CD4-positive, alpha-beta T cell (primary cell): ENCODE measurements around the gene TMEM203. TPM values are rescaled to one million over a fixed set of nuclear protein-coding genes. Genes with fewer than 3 reads are reported as not detected.

Experiments used
- ATAC-seq: fragments of 200-7000 bp; cut with Tn5 transposase; one replicate; pipeline ENCODE4 v1.10.0; 2022; ENCODE audit warnings: mild to moderate bottlenecking; ENCODE audit not compliant: poor library complexity
- CTCF ChIA-PET: fragments of 350-600 bp; sonication (Branson Sonifier 250); formaldehyde crosslinking; loops from one replicate; lab custom pipeline; 2021; ENCODE audit warnings: antibody characterized with exemption, inconsistent platforms; lab: Charles Lee
- POLR2A ChIA-PET: fragments of 350-600 bp; sonication (Branson Sonifier 250); formaldehyde crosslinking; loops from one replicate; lab custom pipeline; 2021; ENCODE audit warnings: antibody characterized with exemption, inconsistent platforms; lab: Charles Lee
- DNase-seq, 14 experiments: peaks; one replicate each; pipeline ENCODE4 v3.0.0-alpha.2; 2013 to 2020; ENCODE audit warnings: mixed read lengths in 2 of 14
- H3K27ac ChIP-seq, 2 donors: one replicate each; pipeline versions ENCODE4 v1.5.1 to v1.7.0; 2013; ENCODE audit warnings: low read length in 2 of 2, low read depth in 1 of 2, mild to moderate bottlenecking in 1 of 2
- H3K27me3 ChIP-seq, 2 experiments: 1 replicate in 1 of 2; 2 replicates in 1 of 2; pipeline versions ENCODE4 v1.6.1 to v1.7.0; 2013; ENCODE audit warnings: low read length in 2 of 2, control low read depth in 1 of 2, mild to moderate bottlenecking in 1 of 2, moderate library complexity in 1 of 2; ENCODE audit not compliant: insufficient read depth in 2 of 2, control insufficient read depth in 1 of 2
- H3K36me3 ChIP-seq: one replicate; pipeline ENCODE4 v1.6.1; 2013; ENCODE audit warnings: low read length, control low read depth; ENCODE audit not compliant: insufficient read depth
- H3K4me1 ChIP-seq: one replicate; pipeline ENCODE4 v1.6.1; 2013; ENCODE audit warnings: low read length, control low read depth; ENCODE audit not compliant: insufficient read depth
- H3K4me3 ChIP-seq: one replicate; pipeline ENCODE4 v1.5.1; 2013; ENCODE audit warnings: mild to moderate bottlenecking, low read length, moderate library complexity
- H3K9me3 ChIP-seq, 2 experiments: 1 replicate in 1 of 2; 2 replicates in 1 of 2; pipeline versions ENCODE4 v1.6.1 to v1.7.0; 2013; ENCODE audit warnings: low read length in 2 of 2, mild to moderate bottlenecking in 2 of 2, control low read depth in 1 of 2, moderate library complexity in 1 of 2; ENCODE audit not compliant: control insufficient read depth in 1 of 2, insufficient read depth in 1 of 2
- H3K27ac Mint-ChIP-seq: one replicate; pipeline ENCODE4 v1.8.0; 2020; ENCODE audit warnings: mixed read lengths
- H3K27me3 Mint-ChIP-seq: one replicate; pipeline ENCODE4 v1.8.0; 2021; ENCODE audit warnings: mixed read lengths
- H3K36me3 Mint-ChIP-seq: one replicate; pipeline ENCODE4 v1.8.0; 2021; ENCODE audit warnings: low read depth, mixed read lengths
- H3K4me1 Mint-ChIP-seq: one replicate; pipeline ENCODE4 v1.8.0; 2021; ENCODE audit warnings: low read depth, mixed read lengths
- H3K4me3 Mint-ChIP-seq: one replicate; pipeline ENCODE4 v1.8.0; 2020; ENCODE audit warnings: mild to moderate bottlenecking, mixed read lengths
- H3K9me3 Mint-ChIP-seq: one replicate; pipeline ENCODE4 v1.8.0; 2020; ENCODE audit warnings: mixed read lengths
- intact Hi-C, 2 experiments: fragments of 100-400 bp; cut with DNase I in 1 of 2; cut with micrococcal nuclease in 1 of 2; formaldehyde crosslinking; loops; one replicate each; pipeline versions ENCODE4 v1.15.1 to v1.9.0; 2023 to 2025; cut with DNase I, micrococcal nuclease
- total RNA-seq, 174 experiments: library from RNA in 2 of 174; stranded (reverse) in 2 of 174; gene quantifications; one replicate each; pipeline ENCODE4 v1.2.3 and lab custom pipeline; 2021 to 2026
- TF ChIP-seq, protein P1 (sequence below): fragments of 200-600 bp; IDR thresholded peaks from one replicate; pipeline ENCODE4 v1.8.0; 2022; ENCODE audit warnings: antibody characterized with exemption, mild to moderate bottlenecking

Gene TMEM203
- total RNA-seq, 2 experiments from 2014 or later, result 18.2 to 18.7 TPM

DNA sequence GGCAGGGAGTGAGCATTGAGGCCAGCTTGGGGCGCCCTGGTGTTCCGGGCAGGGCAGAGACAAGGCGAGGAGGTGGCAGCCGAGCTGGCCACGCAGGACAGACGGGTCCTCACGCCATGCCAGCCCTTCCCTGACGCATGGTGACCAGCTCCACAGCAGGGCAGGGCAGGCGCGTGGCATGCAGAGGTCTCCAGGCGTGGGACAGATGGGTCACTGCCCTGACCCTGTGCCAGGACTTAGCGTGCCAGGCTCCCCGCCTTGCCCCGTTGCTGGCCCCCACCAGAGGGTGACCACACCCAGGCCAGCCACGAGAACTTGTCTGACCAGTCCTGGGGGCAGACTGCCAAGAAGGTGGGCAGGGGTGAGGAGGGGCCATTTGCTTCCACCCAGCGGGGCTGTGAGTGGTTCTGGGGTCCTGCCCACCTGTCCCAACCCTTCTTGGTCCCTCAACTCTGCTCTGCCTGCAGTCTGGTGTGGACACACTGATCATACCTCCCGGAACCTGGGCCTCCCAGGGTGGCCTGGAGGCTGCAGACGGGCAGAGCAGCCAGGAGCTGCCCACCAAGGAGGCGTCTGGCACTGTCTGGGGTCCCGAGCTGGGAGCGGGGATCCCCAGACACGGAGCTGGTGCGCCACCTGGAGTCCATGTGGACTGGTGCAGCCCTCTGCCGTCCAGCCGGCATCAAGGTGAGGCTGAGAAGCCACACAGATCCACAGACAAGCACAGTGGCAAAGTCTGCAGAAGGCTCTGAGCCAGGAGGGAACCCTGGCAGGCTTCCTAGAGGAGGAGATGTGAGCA is 21.8 kb upstream of the TMEM203 start, which contains the start of gene RNF224:
RNF224 (plus strand) TSS at position 449 of the 799 bp plus-strand sequence. CDS start 834 bp downstream, outside the sequence.
- no peak within 1 kb of the TSS for H3K27ac ChIP-seq
- peaks cover 0 to 10% of the 10 kb centered on the region in 2 experiments for H3K9me3 ChIP-seq
- Mint-ChIP-seq H3K36me3 (no peaks in the 10 kb centered on the region), H3K4me3 (peak within 1 kb of the TSS; percentile 1), H3K27ac (no peak within 1 kb of the TSS), H3K9me3 (no peaks in the 10 kb centered on the region), H3K4me1 (peaks cover 18% of the 10 kb centered on the region), H3K27me3 (peaks cover 5% of the 10 kb centered on the region)
- ATAC-seq, result peak; percentile 24
- intact Hi-C loops, result loop anchor here (1.0 to 5.0 kb wide), 5 partner anchors 105 to 181 kb away; partner anchors contain the start of gene NPDC1 (in 2 of the 2)
- no peaks in the 10 kb centered on the region for H3K36me3 ChIP-seq
- DNase-seq, result peak; percentile 73 to 89 (median 78)
- ChIA-PET POLR2A (interaction anchor here (1.0 to 2.4 kb wide), 5 partner anchors 13 to 141 kb away, joined by 3 to 15 read pairs (median 5); partner anchors contain the start of genes MAN1B1, TPRN and TUBB4B), CTCF (interaction anchor here (0.5 to 2.5 kb wide), 15 partner anchors 9 to 198 kb away, joined by 3 to 15 read pairs (median 3); partner anchors contain the start of genes ANAPC2, NPDC1 and SSNA1)
- peaks cover 31% of the 10 kb centered on the region for H3K4me1 ChIP-seq
- TF ChIP-seq, protein P1, sequence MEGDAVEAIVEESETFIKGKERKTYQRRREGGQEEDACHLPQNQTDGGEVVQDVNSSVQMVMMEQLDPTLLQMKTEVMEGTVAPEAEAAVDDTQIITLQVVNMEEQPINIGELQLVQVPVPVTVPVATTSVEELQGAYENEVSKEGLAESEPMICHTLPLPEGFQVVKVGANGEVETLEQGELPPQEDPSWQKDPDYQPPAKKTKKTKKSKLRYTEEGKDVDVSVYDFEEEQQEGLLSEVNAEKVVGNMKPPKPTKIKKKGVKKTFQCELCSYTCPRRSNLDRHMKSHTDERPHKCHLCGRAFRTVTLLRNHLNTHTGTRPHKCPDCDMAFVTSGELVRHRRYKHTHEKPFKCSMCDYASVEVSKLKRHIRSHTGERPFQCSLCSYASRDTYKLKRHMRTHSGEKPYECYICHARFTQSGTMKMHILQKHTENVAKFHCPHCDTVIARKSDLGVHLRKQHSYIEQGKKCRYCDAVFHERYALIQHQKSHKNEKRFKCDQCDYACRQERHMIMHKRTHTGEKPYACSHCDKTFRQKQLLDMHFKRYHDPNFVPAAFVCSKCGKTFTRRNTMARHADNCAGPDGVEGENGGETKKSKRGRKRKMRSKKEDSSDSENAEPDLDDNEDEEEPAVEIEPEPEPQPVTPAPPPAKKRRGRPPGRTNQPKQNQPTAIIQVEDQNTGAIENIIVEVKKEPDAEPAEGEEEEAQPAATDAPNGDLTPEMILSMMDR, result peak; percentile 84
- peaks cover 3 to 16% of the 10 kb centered on the region in 2 experiments for H3K27me3 ChIP-seq
- H3K4me3 ChIP-seq, result no peak within 1 kb of the TSS

DNA sequence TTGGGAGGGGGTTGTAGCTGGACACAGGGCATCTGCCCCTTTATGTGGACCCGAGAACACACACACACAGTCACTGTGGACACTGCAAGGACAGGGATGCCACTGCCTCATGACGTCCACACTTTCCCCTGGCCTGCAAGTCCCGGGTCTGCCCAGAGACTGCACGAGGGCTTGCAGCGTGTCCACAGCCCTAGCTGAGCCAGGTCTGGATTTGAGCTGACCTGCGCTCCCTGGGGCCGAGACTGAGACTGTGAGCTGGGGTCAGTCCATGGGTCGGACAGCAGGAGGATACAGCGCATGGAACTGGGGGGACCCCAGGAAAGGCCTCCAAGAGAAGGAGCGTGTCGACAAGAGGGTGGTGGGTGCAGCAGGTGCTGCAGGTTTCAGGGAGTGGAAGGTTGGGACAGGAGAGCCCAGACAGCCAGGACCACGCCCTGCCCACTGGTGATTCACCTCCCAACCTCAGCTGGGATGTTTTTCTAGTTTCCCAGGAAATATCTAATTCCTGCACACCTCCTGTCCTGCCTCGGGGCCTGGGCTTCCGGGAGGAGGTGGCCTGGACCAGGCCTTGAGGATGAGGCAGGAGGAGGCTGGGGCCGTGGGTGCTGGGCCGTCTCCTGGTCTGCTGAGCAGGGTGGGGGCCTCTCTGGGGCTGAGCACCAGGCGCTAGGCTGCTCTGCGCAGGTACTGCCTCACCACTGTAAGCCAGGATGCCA is 21.0 kb upstream of the TMEM203 start:
- CTCF ChIA-PET, result interaction anchor here (0.6 to 2.5 kb wide), 3 partner anchors 10 to 198 kb away, joined by 3 to 15 read pairs (median 4); no protein-coding TSS in a partner anchor
- POLR2A ChIA-PET, result interaction anchor here (1.3 to 2.4 kb wide), 4 partner anchors 14 to 131 kb away, joined by 4 to 15 read pairs (median 8); partner anchors contain the start of genes TPRN and TUBB4B
- ATAC-seq (no peak), DNase-seq (no peak)
- no peaks in the 10 kb centered on the region for H3K36me3 ChIP-seq
- no peak overlapping the region for H3K27ac ChIP-seq
- Mint-ChIP-seq H3K36me3 (no peaks in the 10 kb centered on the region), H3K4me1 (peaks cover 18% of the 10 kb centered on the region), H3K4me3 (no peak overlapping the region), H3K27me3 (peaks cover 5% of the 10 kb centered on the region), H3K27ac (no peak overlapping the region), H3K9me3 (no peaks in the 10 kb centered on the region)
- peaks cover 3 to 16% of the 10 kb centered on the region in 2 experiments for H3K27me3 ChIP-seq
- H3K9me3 ChIP-seq, result peaks cover 0 to 4% of the 10 kb centered on the region in 2 experiments
- intact Hi-C loops, result loop anchor here (1.0 to 5.0 kb wide), 5 partner anchors 104 to 180 kb away; partner anchors contain the start of gene NPDC1 (in 2 of the 2)
- peaks cover 34% of the 10 kb centered on the region for H3K4me1 ChIP-seq
- H3K4me3 ChIP-seq, result no peak overlapping the region
- TF ChIP-seq, protein P1, result no peak
